Measurements from ENCODE around the gene ARHGEF16.
A peak's percentile ranks its signal among the peaks of the same experiment; 100 is the strongest.

Gene ARHGEF16

GRCh38 chr1:3439346-3440299, 14.8 kb upstream of the ARHGEF16 start:
- DNase-seq = no peak

GRCh38 chr1:3440300-3440681, 14.2 kb upstream of the ARHGEF16 start:
- no peak for DNase-seq

- no peak for DNase-seq
Observed at GRCh38 chr1:3440711-3441409, 13.6 kb upstream of the ARHGEF16 start.

DNA sequence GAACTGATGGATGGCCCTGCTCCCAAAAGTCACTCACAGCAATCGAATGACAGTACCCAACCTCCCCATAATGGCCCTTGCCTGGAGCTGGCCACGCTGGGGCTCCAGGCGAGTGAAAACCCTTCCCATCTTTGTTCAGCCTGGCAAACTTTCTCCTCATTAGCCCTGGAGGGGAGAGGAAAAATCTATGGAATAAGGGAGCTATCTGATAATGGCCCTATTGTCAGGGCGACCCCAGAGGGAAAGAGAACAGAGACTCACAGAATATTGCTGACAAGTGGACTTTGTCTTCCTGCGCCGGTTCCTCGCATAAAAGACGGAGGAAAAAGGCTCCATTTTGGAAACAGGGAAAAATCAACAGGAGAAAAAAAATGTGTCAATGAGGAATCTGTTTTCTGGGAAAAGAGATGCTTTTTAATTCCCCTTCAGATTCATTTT, 13.0 kb upstream of the ARHGEF16 start:
- DNase-seq = no peak

- no peak for DNase-seq
Observed at GRCh38 chr1:3441880-3442279, 12.6 kb upstream of the ARHGEF16 start.

DNA sequence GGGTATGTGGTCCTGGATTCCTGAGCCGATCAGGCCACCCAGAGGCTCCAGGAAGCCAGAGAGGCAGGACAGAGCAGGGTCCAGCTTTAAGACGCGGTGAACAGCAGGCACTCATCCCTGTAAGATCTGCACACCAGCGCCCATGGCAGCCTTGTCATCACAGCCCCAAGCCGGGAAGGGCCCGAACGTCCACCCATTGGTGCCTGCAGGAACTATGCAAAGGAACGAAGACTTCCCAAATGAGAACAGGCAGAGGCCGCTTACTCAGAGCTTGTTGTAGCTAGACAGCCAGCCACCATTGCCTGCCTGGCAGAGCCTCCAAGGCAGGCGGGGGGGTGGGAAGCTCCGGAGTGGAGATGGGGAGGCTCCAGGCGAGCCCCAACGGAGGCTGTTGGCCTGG, 12.1 kb upstream of the ARHGEF16 start:
- DNase-seq = no peak

GRCh38 chr1:3442901-3443300, 11.6 kb upstream of the ARHGEF16 start:
- DNase-seq = no peak

GRCh38 chr1:3443807-3444206, 10.7 kb upstream of the ARHGEF16 start:
- DNase-seq = no peak

GRCh38 chr1:3444298-3444697, 10.2 kb upstream of the ARHGEF16 start:
- DNase-seq = no peak

DNA sequence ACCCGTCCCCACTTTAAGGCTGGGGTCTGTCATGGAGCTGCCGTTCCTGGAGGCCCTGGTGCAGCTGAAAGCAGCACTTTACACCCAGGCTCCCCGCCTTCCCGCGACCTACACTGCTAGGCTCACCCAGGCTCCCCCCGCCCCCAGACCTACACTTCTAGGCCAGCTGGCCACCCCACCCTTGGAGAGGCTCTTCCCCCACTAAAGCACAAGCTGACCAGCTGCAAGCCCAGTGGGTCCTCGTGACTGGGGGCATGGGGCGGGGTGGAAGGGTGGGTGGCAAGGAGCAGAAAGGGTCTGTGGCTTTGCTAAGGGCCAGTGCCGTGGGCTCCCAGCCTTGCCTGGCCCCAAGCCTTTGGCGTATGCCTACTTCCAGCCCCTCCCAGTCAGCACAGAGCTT, 9.7 kb upstream of the ARHGEF16 start:
- DNase-seq = no peak

- no peak for DNase-seq
Observed at GRCh38 chr1:3450202-3450863, 4.1 kb upstream of the ARHGEF16 start.

DNA sequence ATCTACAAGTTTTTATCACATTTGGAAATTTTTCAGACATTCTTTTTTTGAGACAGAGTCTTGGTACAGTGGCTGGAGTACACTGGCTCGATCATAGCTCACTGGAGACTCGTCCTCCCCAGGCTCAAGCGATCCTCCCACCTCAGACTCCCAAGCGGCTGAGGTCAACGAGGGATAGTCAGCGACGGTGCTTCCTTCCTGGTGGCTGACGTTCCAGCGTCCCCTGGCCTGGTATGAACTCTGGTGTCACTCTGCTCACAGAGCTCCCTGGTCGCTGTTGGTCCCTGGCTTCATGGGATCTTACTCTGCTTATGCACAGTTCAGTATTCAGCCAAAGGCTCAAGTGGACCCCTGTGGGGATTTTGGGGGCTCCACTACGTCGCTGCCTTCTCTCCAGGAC, 3.5 kb upstream of the ARHGEF16 start:
- no peak for DNase-seq

DNA sequence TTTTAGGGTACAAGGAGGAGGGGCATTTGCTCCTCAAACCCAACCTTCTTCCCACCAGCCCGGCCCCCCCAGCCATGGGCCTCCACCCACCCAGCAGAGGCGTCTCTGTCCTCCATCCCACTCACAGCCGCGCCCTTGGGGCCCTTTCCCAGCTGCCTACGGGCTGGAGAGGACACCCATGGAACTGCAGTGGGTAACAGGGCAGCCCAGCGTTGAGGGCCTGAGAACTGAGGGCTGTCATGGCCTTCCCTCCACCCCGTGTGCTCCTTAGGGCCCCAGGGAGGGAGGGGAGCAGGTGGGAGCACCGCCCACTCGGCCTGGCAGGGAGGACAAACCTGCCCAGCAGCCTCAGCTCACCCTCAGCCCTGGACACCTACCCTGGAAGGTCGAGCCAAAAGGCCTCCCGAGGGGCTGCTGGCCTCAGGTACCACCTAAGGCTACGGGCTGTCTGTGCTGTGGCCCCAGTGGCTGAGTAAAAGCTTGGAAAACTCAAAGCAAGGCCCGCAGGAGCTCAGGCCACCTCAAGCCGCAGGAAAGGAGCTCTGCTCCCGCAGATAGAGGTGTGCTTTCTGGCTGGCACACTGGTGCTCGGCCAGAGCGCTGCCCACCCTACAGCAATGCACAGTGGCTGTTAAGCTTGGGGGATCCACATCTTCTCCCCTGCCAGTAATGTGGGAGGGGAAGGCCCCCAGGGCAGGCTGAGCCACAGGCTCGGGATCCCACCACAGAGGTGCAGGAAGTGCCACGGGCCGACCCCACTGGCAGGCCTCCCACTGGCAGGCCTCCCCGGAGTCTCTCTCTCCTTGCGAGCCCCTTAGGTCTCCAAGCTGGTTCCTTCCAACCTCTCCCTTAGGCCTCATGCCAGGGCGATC, 2.2 kb upstream of the ARHGEF16 start:
- DNase-seq = no peak

DNA sequence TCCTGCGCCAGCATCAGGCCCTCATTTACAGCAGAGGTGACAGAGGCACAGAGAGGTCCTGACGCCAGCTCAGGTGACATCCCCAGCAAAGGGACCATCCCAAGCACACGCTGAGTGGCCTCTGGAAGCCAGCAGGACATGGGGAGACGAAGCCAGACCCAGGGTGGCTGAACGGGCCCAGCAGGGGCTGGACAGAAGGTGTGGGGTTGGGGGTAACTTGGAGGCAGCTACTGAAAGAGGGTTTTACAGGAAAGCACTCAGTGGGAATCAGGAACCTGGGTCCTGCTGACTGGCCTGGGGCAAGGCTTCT, 1.6 kb upstream of the ARHGEF16 start:
- no peak for DNase-seq

- DNase-seq = peak; percentile 32
Observed at GRCh38 chr1:3453203-3453761, 1.2 kb upstream of the ARHGEF16 start.

DNA sequence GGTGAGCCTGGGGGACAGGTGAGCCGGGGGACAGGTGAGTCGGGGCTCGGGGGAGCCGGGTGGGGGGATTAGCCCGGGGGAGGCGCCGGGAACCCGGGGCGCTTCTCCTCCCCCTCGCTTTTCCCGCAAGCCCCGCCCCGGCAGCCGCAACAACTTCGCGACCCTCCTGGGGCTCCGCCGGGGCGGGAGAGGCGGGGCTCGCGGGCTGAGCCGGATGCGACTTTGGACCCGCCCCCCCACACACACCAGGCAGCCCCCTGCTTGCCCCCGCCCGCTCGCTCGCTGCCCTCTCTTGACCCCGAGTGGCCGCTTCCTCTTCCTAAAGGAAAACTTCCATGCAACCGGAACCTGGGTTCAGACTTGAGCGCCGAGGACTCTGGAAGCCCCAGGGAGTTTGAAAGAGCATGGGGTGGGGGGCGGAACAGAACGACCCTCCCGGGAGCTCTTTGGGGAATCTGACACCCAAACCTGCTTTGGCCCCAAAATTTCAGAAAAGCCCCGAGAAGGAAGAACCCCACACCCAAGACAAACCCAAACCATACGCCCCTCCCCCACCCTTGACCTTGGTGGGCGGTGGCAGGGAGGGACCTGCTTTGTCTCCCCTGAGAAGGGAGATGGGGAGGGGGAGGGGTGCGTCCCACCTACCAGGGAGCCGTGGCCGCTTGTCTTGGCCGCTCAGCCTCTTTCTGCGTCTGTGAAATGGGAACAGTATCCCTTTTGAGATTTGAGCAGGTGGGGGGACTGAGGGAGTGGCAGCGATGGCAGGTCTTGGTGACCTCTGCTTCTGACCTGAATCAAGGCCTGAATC, 550 bp downstream of the ARHGEF16 start:
- no peak for DNase-seq

DNA sequence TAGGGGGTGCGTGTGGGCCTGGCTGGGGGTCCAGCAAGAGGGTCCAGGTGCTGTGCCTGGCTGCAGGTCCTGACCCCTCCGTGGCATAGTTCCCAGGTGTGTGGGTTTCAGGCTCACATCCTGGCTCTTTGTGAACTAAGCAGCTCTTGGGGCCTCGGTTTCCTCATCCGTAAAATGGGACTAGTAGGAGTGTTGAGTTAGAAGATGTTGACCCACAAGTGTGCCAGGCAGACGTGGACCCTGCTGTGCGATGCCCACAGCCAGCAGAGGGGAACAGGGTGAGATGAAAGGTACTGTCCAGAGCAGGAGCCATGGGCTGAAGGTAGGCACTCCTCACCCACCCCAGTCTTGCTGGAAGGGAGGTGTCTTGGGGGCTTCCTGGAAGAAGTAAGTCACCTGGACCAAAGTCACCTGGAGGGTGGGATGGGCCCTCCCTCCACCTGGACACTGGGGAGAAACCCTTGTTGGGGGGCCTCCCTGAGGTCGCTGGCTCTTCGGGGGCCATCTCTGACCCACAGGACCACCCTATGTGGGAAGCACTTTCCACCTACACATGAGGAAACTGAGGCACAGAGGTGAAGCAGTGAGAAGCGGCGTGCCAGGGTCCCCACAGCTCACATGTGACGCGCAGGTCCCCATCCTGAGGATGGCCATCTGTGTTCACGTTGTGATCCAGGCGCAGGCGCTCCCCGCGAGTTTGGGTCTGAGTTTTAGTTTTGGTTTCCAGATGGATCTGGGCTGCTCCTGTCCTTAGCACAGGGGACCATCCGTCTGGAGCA, 1.4 kb downstream of the ARHGEF16 start:
- no peak for DNase-seq

- no peak for DNase-seq
Observed at GRCh38 chr1:3456449-3456963, 2.0 kb downstream of the ARHGEF16 start.

GRCh38 chr1:3456964-3457909, 2.8 kb downstream of the ARHGEF16 start:
- no peak for DNase-seq
